Esophagus squamous epithelium (tissue), 4 donors: ENCODE data around the gene RALB.

ENCODE experiments used
- CTCF ChIP-seq, 6 experiments: fragments of 450-650 bp in 4 of 6; fragments of 200-600 bp in 2 of 6; sonication (generic) in 2 of 6; IDR thresholded peaks; one replicate each; pipeline ENCODE4 v1.5.1; 2016 to 2019; ENCODE audit warnings: antibody characterized with exemption in 6 of 6, mild to moderate bottlenecking in 4 of 6, moderate library complexity in 4 of 6
- POLR2A ChIP-seq, 4 donors: fragments of 450-650 bp; IDR thresholded peaks; one replicate each; pipeline ENCODE4 v1.6.1; 2017; ENCODE audit warnings: antibody characterized with exemption in 4 of 4, mild to moderate bottlenecking in 4 of 4, moderate library complexity in 3 of 4

DNA sequence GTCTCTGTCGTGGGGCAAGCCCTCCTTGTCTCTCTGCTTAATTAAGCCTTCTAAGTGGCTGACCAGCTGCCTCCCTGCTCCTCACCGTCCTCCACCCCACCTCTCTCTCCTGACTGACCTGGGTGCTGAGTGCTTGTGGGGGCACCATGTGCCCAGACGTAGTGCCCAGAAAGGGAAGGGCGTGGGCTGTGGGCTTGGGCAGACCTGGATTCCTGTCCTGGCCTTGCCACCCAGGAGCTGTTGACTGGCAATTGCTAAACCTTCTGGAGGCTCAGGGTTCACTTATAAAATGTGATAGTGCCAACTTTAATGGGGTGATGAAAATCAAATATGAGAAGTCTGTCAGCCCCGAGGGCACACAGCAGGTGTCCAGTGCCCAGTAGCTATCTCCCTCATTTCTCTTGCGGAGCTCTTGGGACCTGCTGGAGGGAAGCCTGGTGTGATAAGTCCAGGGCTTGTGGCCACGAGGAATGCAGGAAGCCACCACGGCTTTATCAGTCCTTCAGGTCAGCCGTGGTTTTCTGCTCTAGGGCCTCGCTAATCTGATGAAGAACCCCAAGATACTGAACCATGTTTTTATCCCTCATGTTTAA is 71.3 kb downstream of the RALB start:
- TF ChIP-seq CTCF (IDR thresholded peaks at IDR 0.05) (no peak), POLR2A (IDR thresholded peaks at IDR 0.05) (no peak)
